ENCODE data around the gene AMBRA1.
A peak's percentile ranks its signal among the peaks of the same experiment; 100 is the strongest.

AMBRA1 gene

DNA sequence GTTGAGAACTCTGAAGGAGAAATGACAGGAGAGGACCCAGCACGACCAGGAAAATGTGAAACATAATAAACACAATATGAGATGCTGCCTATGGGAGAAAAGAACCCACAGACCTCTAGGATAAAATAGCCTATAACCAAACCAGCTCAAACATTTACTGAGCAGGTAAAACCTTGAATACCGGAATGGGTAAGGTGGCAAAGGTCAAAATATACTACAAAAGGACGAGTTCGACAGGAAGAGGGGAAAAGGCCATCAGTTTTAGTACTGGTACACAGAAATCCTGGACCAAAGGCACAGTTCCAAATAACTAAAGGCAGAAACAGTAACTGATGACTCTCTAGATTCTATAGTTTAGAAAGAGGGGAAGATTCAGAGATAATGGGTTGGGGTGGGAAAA lies 96.3 kb downstream of the AMBRA1 start:
- H3K27ac ChIP-seq (ENCODE audit: low read depth, low read length), result no peak overlapping the region
- no peak overlapping the region for H3K9ac ChIP-seq (ENCODE audit: low read length in 5 of 5)
- peaks cover 3 to 22% (median 12%) of the 10 kb centered on the region in 5 donors for H3K4me1 ChIP-seq (ENCODE audit: control insufficient read depth in 5 of 5, insufficient read depth in 5 of 5, low read length in 5 of 5)
- no peak overlapping the region for H3K4me3 ChIP-seq (ENCODE audit: low read depth in 1 of 5, low read length in 5 of 5)
- no peaks in the 10 kb centered on the region for H3K9me3 ChIP-seq (ENCODE audit: control insufficient read depth in 5 of 5, low read length in 5 of 5)
- peaks cover 1 to 13% (median 6%) of the 10 kb centered on the region in 5 donors for H3K36me3 ChIP-seq (ENCODE audit: control insufficient read depth in 5 of 5, insufficient read depth in 5 of 5, low read length in 5 of 5)
- H3K27me3 ChIP-seq (ENCODE audit: control insufficient read depth in 5 of 5, insufficient read depth in 4 of 5, low read length in 5 of 5), result no peaks in the 10 kb centered on the region

DNA sequence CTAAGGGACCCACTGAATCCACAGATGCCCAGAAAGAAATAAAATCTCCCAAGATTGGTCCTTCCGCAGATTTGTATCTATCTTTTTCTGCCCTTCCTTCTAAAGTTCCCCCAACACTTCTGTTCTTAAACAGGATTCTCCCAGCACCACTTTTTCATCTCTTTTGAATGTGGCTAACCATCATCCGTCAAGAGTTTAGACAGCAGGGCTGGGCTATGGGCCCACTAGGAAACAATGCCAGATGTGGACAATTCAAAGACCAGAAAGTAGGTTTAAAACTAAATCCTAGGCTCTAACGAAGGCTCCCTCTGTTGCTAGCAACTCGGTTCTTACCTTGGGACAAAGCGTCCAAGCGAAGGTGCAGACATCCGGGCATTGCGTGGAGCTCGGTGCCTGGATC lies 100.0 kb downstream of the AMBRA1 start:
- H3K27me3 ChIP-seq (ENCODE audit: control insufficient read depth in 5 of 5, insufficient read depth in 4 of 5, low read length in 5 of 5), result no peaks in the 10 kb centered on the region
- H3K36me3 ChIP-seq (ENCODE audit: control insufficient read depth in 5 of 5, insufficient read depth in 5 of 5, low read length in 5 of 5), result peaks cover 2 to 11% (median 7%) of the 10 kb centered on the region in 5 donors
- no peak overlapping the region for H3K9ac ChIP-seq (ENCODE audit: low read length in 5 of 5)
- H3K9me3 ChIP-seq (ENCODE audit: control insufficient read depth in 5 of 5, low read length in 5 of 5), result no peaks in the 10 kb centered on the region
- H3K27ac ChIP-seq (ENCODE audit: low read depth, low read length), result peak overlapping the region; percentile 27
- H3K4me1 ChIP-seq (ENCODE audit: control insufficient read depth in 5 of 5, insufficient read depth in 5 of 5, low read length in 5 of 5), result peaks cover 8 to 37% (median 26%) of the 10 kb centered on the region in 5 donors
- no peak overlapping the region for H3K4me3 ChIP-seq (ENCODE audit: low read depth in 1 of 5, low read length in 5 of 5)

DNA sequence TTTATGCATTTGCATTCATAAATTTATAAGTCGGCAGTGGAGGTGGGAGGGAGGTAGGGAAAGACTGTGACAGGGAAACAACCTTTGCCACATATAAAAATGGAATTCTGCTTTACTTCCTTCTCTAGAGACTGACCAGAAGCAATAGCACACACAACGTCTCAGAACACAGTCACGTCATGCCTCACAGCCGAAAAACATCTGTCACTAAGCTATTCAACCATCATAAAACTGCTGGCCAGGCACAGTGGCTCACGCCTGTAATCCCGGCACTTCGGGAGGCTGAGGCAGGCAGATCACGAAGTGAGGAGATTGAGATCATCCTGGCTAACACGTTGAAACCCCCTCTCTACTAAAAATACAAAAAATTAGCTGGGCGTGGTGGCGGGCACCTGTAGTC lies 101.3 kb downstream of the AMBRA1 start:
- no peak overlapping the region for H3K4me3 ChIP-seq (ENCODE audit: low read depth in 1 of 5, low read length in 5 of 5)
- peak overlapping the region; percentile 55 for H3K27ac ChIP-seq (ENCODE audit: low read depth, low read length)
- H3K9ac ChIP-seq (ENCODE audit: low read length in 5 of 5), result no peak overlapping the region
- peaks cover 2 to 11% (median 7%) of the 10 kb centered on the region in 5 donors for H3K36me3 ChIP-seq (ENCODE audit: control insufficient read depth in 5 of 5, insufficient read depth in 5 of 5, low read length in 5 of 5)
- H3K4me1 ChIP-seq (ENCODE audit: control insufficient read depth in 5 of 5, insufficient read depth in 5 of 5, low read length in 5 of 5), result peaks cover 8 to 28% (median 26%) of the 10 kb centered on the region in 5 donors
- no peaks in the 10 kb centered on the region for H3K27me3 ChIP-seq (ENCODE audit: control insufficient read depth in 5 of 5, insufficient read depth in 4 of 5, low read length in 5 of 5)
- H3K9me3 ChIP-seq (ENCODE audit: control insufficient read depth in 5 of 5, low read length in 5 of 5), result no peaks in the 10 kb centered on the region

DNA sequence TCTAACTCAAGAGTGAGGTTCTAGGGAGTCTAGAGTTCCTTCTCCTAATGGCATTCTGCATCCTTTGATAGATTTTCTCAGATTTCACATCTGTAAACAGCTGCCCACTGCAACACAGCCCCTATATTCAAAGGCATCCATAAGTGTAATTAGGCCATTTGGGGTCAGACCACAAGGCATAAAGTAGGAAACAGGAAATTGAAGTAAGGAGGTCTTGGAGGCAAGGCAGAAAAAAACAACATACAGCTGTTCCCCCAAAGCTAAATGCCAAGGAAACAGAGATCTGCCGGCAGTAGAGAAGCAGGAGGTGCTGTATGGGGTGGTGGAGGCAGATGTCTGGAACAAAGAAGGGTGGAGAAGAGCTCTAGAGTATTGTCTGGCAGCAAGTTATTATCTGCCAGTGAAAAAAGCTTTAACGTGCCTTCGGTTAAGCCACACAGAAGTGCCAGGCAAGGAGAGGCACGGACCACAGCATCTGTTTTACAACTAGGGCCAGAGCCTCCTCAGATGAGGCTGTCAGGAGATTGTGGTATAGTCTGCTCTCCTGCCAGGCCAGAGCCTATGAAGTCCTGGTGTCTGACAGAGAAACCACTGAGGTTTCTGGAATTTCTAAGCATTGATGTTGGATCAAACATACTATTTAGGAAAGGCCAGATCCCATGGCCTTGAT lies 102.0 kb downstream of the AMBRA1 start:
- peak overlapping the region; percentile 55 for H3K27ac ChIP-seq (ENCODE audit: low read depth, low read length)
- H3K4me3 ChIP-seq (ENCODE audit: low read depth in 1 of 5, low read length in 5 of 5), result no peak overlapping the region
- H3K4me1 ChIP-seq (ENCODE audit: control insufficient read depth in 5 of 5, insufficient read depth in 5 of 5, low read length in 5 of 5), result peaks cover 8 to 28% (median 26%) of the 10 kb centered on the region in 5 donors
- H3K9me3 ChIP-seq (ENCODE audit: control insufficient read depth in 5 of 5, low read length in 5 of 5), result no peaks in the 10 kb centered on the region
- peaks cover 2 to 11% (median 7%) of the 10 kb centered on the region in 5 donors for H3K36me3 ChIP-seq (ENCODE audit: control insufficient read depth in 5 of 5, insufficient read depth in 5 of 5, low read length in 5 of 5)
- H3K9ac ChIP-seq (ENCODE audit: low read length in 5 of 5), result peak overlapping the region in 3 of 5 donors; percentile 47 to 52 (median 49)
- H3K27me3 ChIP-seq (ENCODE audit: control insufficient read depth in 5 of 5, insufficient read depth in 4 of 5, low read length in 5 of 5), result no peaks in the 10 kb centered on the region

DNA sequence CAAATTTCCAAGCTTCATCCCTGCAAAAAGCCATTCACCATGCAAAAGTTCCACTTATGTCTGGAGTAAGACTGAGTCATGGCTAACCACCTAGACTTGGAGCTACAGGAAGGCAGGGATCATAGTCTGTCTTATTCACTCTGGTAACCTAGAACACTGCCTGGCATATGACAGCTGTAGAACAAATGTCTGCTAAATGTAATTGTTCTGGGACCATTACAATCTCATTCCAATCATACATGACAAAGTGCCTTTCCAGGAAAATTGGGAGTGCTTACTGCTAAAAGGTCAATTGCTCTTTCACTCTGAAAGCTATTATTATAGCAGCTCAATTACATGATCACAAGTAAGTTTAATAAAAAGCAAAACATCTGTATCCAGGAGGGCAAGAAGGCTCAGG lies 103.2 kb downstream of the AMBRA1 start:
- Histone ChIP-seq H3K9me3 (ENCODE audit: control insufficient read depth in 5 of 5, low read length in 5 of 5) (no peaks in the 10 kb centered on the region), H3K4me1 (ENCODE audit: control insufficient read depth in 5 of 5, insufficient read depth in 5 of 5, low read length in 5 of 5) (peaks cover 8 to 28% (median 26%) of the 10 kb centered on the region in 5 donors), H3K36me3 (ENCODE audit: control insufficient read depth in 5 of 5, insufficient read depth in 5 of 5, low read length in 5 of 5) (peaks cover 2 to 11% (median 7%) of the 10 kb centered on the region in 5 donors), H3K27ac (ENCODE audit: low read depth, low read length) (no peak overlapping the region), H3K27me3 (ENCODE audit: control insufficient read depth in 5 of 5, insufficient read depth in 4 of 5, low read length in 5 of 5) (no peaks in the 10 kb centered on the region), H3K9ac (ENCODE audit: low read length in 5 of 5) (no peak overlapping the region), H3K4me3 (ENCODE audit: low read depth in 1 of 5, low read length in 5 of 5) (no peak overlapping the region)

DNA sequence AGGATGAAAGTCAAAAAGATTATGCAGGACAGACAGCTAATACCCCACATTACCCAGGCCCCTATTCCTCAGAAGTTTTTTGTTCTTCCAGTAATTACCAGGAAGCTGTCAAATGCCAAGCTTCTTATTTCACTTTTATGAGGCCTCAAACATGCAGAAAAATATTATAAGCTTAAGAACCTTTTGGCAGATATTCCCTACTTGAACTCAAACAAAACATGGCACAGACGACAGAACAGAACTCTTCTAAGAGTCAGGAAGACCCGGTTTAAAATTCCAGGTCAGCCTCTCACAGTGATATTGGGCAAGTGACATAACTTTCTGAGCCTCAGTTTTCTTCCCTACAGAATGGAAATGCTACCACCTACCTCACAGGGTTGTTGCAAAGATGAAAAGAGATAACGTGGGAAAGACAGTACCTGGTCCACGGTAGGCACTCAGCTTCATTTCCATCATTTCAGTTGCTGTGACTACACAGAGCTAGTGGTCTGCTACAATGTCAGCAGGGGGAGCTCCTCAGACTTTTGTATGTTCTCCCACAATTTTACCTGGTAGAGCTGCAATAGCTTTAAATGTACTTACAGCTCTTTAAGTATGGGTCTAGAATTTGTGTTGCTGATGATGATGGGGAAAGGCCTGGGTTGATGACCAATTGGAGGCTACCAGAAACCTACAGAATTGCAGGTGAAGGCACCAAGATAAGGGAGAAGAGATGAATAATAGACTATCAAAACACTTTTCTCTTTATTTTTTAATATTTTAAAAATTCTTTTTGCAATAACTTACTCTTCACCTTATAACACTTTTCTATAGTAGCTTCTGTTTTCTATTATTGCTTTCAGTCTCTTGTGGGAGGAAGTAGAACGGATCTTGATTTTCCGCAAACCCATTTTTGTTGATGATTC lies 103.9 kb downstream of the AMBRA1 start:
- H3K27me3 ChIP-seq (ENCODE audit: control insufficient read depth in 5 of 5, insufficient read depth in 4 of 5, low read length in 5 of 5), result no peaks in the 10 kb centered on the region
- H3K36me3 ChIP-seq (ENCODE audit: control insufficient read depth in 5 of 5, insufficient read depth in 5 of 5, low read length in 5 of 5), result peaks cover 2 to 8% (median 6%) of the 10 kb centered on the region in 5 donors
- H3K27ac ChIP-seq (ENCODE audit: low read depth, low read length), result no peak overlapping the region
- no peak overlapping the region for H3K4me3 ChIP-seq (ENCODE audit: low read depth in 1 of 5, low read length in 5 of 5)
- no peaks in the 10 kb centered on the region for H3K9me3 ChIP-seq (ENCODE audit: control insufficient read depth in 5 of 5, low read length in 5 of 5)
- H3K9ac ChIP-seq (ENCODE audit: low read length in 5 of 5), result no peak overlapping the region
- peaks cover 8 to 26% (median 24%) of the 10 kb centered on the region in 5 donors for H3K4me1 ChIP-seq (ENCODE audit: control insufficient read depth in 5 of 5, insufficient read depth in 5 of 5, low read length in 5 of 5)

DNA sequence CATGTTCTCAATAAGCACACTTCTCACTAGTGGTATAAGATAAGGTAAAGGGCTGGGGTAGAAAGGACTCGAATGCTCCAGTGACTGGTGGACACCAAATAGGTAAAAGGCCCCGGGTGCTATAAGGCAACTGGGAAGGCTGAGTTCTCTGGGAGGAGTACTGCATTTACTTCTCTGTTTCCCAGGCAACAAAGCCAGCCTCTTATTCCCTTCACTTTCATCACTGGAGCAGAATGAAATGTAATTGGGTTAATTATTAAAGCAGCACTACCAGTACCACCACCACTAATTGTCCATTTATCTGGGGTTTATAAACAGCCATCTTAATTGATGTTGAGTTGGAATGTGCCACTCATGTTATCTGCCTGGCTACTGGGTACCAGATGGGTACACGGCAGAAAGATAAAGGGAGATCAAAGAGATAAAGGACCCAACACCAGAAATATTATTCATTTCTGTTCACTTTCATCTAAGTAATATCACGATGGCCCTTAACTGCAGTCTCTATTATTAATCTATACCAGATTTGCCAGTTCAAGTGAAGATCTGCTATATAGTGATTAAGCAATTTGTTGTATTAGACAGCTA lies 107.9 kb downstream of the AMBRA1 start:
- Histone ChIP-seq H3K27ac (ENCODE audit: low read depth, low read length) (no peak overlapping the region), H3K36me3 (ENCODE audit: control insufficient read depth in 5 of 5, insufficient read depth in 5 of 5, low read length in 5 of 5) (peaks cover 0 to 7% (median 2%) of the 10 kb centered on the region in 5 donors), H3K4me3 (ENCODE audit: low read depth in 1 of 5, low read length in 5 of 5) (no peak overlapping the region), H3K4me1 (ENCODE audit: control insufficient read depth in 5 of 5, insufficient read depth in 5 of 5, low read length in 5 of 5) (peaks cover 0 to 4% (median 0%) of the 10 kb centered on the region in 5 donors), H3K9me3 (ENCODE audit: control insufficient read depth in 5 of 5, low read length in 5 of 5) (no peaks in the 10 kb centered on the region), H3K9ac (ENCODE audit: low read length in 5 of 5) (no peak overlapping the region), H3K27me3 (ENCODE audit: control insufficient read depth in 5 of 5, insufficient read depth in 4 of 5, low read length in 5 of 5) (no peaks in the 10 kb centered on the region)

DNA sequence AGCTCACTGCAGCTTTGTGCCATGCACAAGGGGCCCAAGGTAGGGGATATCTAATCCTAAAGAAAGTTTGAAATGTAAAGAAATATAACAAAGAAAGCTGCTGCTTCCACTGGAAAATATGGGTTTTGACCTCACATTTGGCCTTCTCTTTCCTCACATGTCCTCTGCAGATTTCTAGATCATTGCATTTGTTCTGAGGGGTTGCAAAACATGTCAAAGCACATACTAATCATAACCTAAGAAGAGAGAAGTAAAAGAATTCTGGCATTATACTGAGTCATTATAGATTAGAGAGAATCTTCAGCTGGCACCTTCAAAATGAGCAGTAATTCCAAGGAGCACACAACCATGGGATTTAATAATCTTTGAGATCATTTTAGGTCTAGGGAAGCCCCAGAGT lies 109.7 kb downstream of the AMBRA1 start:
- no peak overlapping the region for H3K9ac ChIP-seq (ENCODE audit: low read length in 5 of 5)
- no peak overlapping the region for H3K4me3 ChIP-seq (ENCODE audit: low read depth in 1 of 5, low read length in 5 of 5)
- H3K9me3 ChIP-seq (ENCODE audit: control insufficient read depth in 5 of 5, low read length in 5 of 5), result no peaks in the 10 kb centered on the region
- H3K36me3 ChIP-seq (ENCODE audit: control insufficient read depth in 5 of 5, insufficient read depth in 5 of 5, low read length in 5 of 5), result peaks cover 0 to 3% (median 0%) of the 10 kb centered on the region in 5 donors
- no peaks in the 10 kb centered on the region for H3K27me3 ChIP-seq (ENCODE audit: control insufficient read depth in 5 of 5, insufficient read depth in 4 of 5, low read length in 5 of 5)
- no peak overlapping the region for H3K27ac ChIP-seq (ENCODE audit: low read depth, low read length)
- H3K4me1 ChIP-seq (ENCODE audit: control insufficient read depth in 5 of 5, insufficient read depth in 5 of 5, low read length in 5 of 5), result no peaks in the 10 kb centered on the region

DNA sequence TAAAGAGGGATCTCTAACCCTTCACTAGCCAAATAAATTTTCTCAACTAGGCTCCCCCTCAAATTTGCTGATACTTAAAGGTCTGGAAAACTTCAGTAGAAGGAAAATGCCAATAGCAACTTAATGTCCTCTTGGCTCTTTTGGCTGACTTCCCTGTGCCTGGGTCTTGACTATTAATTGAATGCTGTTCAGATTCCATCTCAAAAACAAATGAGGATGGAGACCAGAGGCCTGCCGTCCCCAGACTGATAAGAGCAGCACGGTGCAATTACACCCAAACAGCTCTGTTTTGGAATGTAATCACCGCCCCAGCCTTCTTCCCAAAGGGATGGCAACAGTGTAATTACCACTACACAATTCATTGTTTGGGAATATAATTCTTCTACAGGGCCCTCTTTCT lies 112.9 kb downstream of the AMBRA1 start:
- H3K4me1 ChIP-seq (ENCODE audit: control insufficient read depth in 5 of 5, insufficient read depth in 5 of 5, low read length in 5 of 5), result no peaks in the 10 kb centered on the region
- H3K36me3 ChIP-seq (ENCODE audit: control insufficient read depth in 5 of 5, insufficient read depth in 5 of 5, low read length in 5 of 5), result peaks cover 0 to 7% (median 0%) of the 10 kb centered on the region in 5 donors
- H3K9ac ChIP-seq (ENCODE audit: low read length in 5 of 5), result no peak overlapping the region
- no peak overlapping the region for H3K27ac ChIP-seq (ENCODE audit: low read depth, low read length)
- H3K27me3 ChIP-seq (ENCODE audit: control insufficient read depth in 5 of 5, insufficient read depth in 4 of 5, low read length in 5 of 5), result no peaks in the 10 kb centered on the region
- H3K9me3 ChIP-seq (ENCODE audit: control insufficient read depth in 5 of 5, low read length in 5 of 5), result no peaks in the 10 kb centered on the region
- H3K4me3 ChIP-seq (ENCODE audit: low read depth in 1 of 5, low read length in 5 of 5), result no peak overlapping the region

Data from subcutaneous abdominal adipose tissue (tissue), 5 donors.